ENCODE measurements around the gene HEXD. TPM values are rescaled to one million over a fixed set of nuclear protein-coding genes. Genes with fewer than 3 reads are reported as not detected.

The HEXD gene
- total RNA-seq, 2 donors from 2014 or later, result 31.5 to 37.6 TPM

DNA sequence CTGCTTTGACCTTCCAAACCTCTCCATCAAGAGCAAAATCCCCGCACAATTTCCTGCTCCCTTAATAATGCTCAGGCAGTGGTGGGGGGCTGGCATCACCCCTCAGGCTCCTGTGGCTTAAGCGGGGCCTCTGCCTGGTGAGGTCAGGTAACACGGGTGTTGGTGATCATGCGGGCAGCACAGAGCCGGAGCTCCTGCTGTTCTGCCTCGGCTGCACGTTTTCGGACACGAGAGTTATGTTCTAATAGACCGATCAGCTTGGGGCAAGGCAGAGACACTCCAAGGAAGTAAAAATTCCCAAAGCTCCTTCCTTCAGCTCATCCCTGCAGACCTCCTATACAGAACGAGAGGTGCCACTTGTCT, 46.4 kb downstream of the HEXD start:
- no peaks in the 10 kb centered on the region for H3K4me1 Mint-ChIP-seq
- peaks cover 4% of the 10 kb centered on the region for H3K4me1 ChIP-seq (ENCODE audit: control insufficient read depth, insufficient read depth, low read length)
- H3K27me3 ChIP-seq (ENCODE audit: control insufficient read depth, insufficient read depth, low read length, poor library complexity, severe bottlenecking), result no peaks in the 10 kb centered on the region
- H3K36me3 Mint-ChIP-seq (ENCODE audit: low read depth), result peaks cover 67% of the 10 kb centered on the region
- H3K9me3 Mint-ChIP-seq, result no peaks in the 10 kb centered on the region
- no peaks in the 10 kb centered on the region for H3K9me3 ChIP-seq (ENCODE audit: control insufficient read depth, low read length)
- H3K36me3 ChIP-seq (ENCODE audit: control insufficient read depth, insufficient read depth, low read length), result peaks cover 53% of the 10 kb centered on the region
- 94 to 97% methylated on average over 11 of the region's 11 CpGs for WGBS, 2 experiments (ENCODE audit: insufficient coverage in 1 of 2, insufficient read length in 1 of 2)
- H3K4me3 ChIP-seq (ENCODE audit: low read length), result no peak overlapping the region
- no peak overlapping the region for H3K9ac ChIP-seq (ENCODE audit: extremely low read depth, low read length, poor library complexity, severe bottlenecking)
- no peak overlapping the region for H3K27ac Mint-ChIP-seq
- TF ChIP-seq, protein P1, sequence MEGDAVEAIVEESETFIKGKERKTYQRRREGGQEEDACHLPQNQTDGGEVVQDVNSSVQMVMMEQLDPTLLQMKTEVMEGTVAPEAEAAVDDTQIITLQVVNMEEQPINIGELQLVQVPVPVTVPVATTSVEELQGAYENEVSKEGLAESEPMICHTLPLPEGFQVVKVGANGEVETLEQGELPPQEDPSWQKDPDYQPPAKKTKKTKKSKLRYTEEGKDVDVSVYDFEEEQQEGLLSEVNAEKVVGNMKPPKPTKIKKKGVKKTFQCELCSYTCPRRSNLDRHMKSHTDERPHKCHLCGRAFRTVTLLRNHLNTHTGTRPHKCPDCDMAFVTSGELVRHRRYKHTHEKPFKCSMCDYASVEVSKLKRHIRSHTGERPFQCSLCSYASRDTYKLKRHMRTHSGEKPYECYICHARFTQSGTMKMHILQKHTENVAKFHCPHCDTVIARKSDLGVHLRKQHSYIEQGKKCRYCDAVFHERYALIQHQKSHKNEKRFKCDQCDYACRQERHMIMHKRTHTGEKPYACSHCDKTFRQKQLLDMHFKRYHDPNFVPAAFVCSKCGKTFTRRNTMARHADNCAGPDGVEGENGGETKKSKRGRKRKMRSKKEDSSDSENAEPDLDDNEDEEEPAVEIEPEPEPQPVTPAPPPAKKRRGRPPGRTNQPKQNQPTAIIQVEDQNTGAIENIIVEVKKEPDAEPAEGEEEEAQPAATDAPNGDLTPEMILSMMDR (conservative IDR thresholded peaks at IDR 0.05), result no peak
- H3K27ac ChIP-seq (ENCODE audit: low read depth, low read length), result no peak overlapping the region
- H3K27me3 Mint-ChIP-seq (ENCODE audit: insufficient read depth), result no peaks in the 10 kb centered on the region
- DNase-seq, result no peak
- H3K4me3 Mint-ChIP-seq, result no peak overlapping the region

DNA sequence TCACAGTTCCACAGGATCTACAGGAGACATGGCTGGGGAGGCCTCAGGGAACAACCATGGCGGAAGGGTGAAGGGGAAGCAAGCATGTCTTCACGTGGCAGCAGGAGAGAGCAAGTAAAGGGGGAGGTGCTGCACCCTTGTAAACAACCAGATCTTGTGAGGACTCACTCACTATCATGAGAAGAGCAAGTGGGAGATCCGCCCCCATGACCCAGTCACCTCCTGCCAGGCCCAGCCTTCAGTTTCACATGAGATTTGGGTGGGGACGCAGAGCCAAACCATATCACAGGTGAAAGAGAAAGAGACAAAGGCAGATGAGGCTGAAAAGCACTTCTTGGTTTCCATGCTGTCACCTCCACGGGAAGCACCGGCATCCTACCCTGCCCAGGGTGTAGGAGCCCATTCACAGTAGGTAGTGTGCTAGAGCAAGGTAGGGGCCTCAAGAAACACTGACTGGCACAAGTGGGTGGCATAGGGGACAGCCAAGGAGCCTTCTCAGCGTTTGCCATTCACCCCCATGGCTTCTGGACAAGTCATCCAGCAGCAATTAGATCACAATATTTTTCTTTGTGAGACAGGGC, 47.0 kb downstream of the HEXD start:
- WGBS, 2 experiments (ENCODE audit: insufficient coverage in 1 of 2, insufficient read length in 1 of 2), result 78 to 84% methylated on average over 6 to 7 of the region's 7 CpGs
- H3K4me3 Mint-ChIP-seq, result no peak overlapping the region
- no peak overlapping the region for H3K9ac ChIP-seq (ENCODE audit: extremely low read depth, low read length, poor library complexity, severe bottlenecking)

DNA sequence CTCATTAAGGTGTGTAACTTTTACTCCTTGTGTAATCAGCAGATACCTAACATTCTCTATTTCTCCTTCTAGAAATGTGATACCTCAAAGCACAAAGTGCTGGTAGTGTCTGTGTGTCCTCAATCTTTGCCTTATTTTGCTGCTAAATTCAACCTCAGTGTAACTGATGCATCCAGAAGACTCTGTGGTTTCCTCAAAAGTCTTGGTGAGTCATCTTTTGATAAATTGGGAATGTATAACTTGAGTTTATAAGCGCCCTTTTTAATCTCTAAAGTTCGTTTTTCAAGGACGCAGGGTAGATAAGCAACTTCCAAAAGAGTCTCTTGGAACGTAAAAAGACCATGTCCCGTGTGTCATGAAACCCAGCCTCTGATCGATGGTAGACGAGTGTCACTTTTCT, 50.5 kb downstream of the HEXD start:
- Mint-ChIP-seq H3K9me3 (no peaks in the 10 kb centered on the region), H3K27me3 (ENCODE audit: insufficient read depth) (no peaks in the 10 kb centered on the region), H3K36me3 (ENCODE audit: low read depth) (peaks cover 57% of the 10 kb centered on the region), H3K27ac (no peak overlapping the region), H3K4me3 (no peak overlapping the region), H3K4me1 (no peaks in the 10 kb centered on the region)
- no peaks in the 10 kb centered on the region for H3K27me3 ChIP-seq (ENCODE audit: control insufficient read depth, insufficient read depth, low read length, poor library complexity, severe bottlenecking)
- H3K4me3 ChIP-seq (ENCODE audit: low read length), result no peak overlapping the region
- no peak for DNase-seq
- no peak overlapping the region for H3K27ac ChIP-seq (ENCODE audit: low read depth, low read length)
- no peak overlapping the region for H3K9ac ChIP-seq (ENCODE audit: extremely low read depth, low read length, poor library complexity, severe bottlenecking)
- H3K9me3 ChIP-seq (ENCODE audit: control insufficient read depth, low read length), result no peaks in the 10 kb centered on the region
- TF ChIP-seq, protein P1 (conservative IDR thresholded peaks at IDR 0.05), result no peak
- peaks cover 47% of the 10 kb centered on the region for H3K36me3 ChIP-seq (ENCODE audit: control insufficient read depth, insufficient read depth, low read length)
- H3K4me1 ChIP-seq (ENCODE audit: control insufficient read depth, insufficient read depth, low read length), result no peaks in the 10 kb centered on the region
- 93 to 94% methylated on average over 7 of the region's 7 CpGs for WGBS, 2 experiments (ENCODE audit: insufficient coverage in 1 of 2, insufficient read length in 1 of 2)

More for the DNA sequence above, 47.0 kb downstream of the HEXD start:
- Histone ChIP-seq H3K4me3 (ENCODE audit: low read length) (no peak overlapping the region), H3K36me3 (ENCODE audit: control insufficient read depth, insufficient read depth, low read length) (peaks cover 58% of the 10 kb centered on the region), H3K27ac (ENCODE audit: low read depth, low read length) (no peak overlapping the region), H3K4me1 (ENCODE audit: control insufficient read depth, insufficient read depth, low read length) (peaks cover 4% of the 10 kb centered on the region), H3K9me3 (ENCODE audit: control insufficient read depth, low read length) (no peaks in the 10 kb centered on the region), H3K27me3 (ENCODE audit: control insufficient read depth, insufficient read depth, low read length, poor library complexity, severe bottlenecking) (no peaks in the 10 kb centered on the region)
- Mint-ChIP-seq H3K36me3 (ENCODE audit: low read depth) (peaks cover 68% of the 10 kb centered on the region), H3K9me3 (no peaks in the 10 kb centered on the region), H3K27me3 (ENCODE audit: insufficient read depth) (no peaks in the 10 kb centered on the region), H3K4me1 (no peaks in the 10 kb centered on the region), H3K27ac (no peak overlapping the region)
- no peak for DNase-seq
- TF ChIP-seq, protein P1 (conservative IDR thresholded peaks at IDR 0.05), result no peak
